H1 (cell line): ENCODE data around the gene WEE2. TPM values are rescaled to one million over a fixed set of nuclear protein-coding genes. Genes with fewer than 3 reads are reported as not detected.

Experiments
- CHD1 ChIP-seq: IDR thresholded peaks from 2 replicates; pipeline ENCODE4 v1.6.1; 2012; ENCODE audit warnings: low read depth, low read length, improper control_type of control experiment
- NRF1 ChIP-seq: IDR thresholded peaks from 2 replicates; pipeline ENCODE4 v1.6.1; 2011; ENCODE audit warnings: mild to moderate bottlenecking, low read depth, low read length, improper control_type of control experiment
- TAF1 ChIP-seq: IDR thresholded peaks from 2 replicates; pipeline ENCODE4 v1.6.1; 2011; ENCODE audit warnings: mild to moderate bottlenecking, low read depth, low read length
- polyA plus RNA-seq, 7 experiments: library from polyadenylated mRNA; depleted of rRNA in 3 of 7; stranded (reverse) in 5 of 7; unstranded in 2 of 7; fragments of >200 nt in 5 of 7; fragments of 200-250 nt in 2 of 7; gene quantifications; 1 replicate in 5 of 7; 2 replicates in 1 of 7; 4 replicates in 1 of 7; pipeline versions ENCODE4 v1.2.1 to v1.2.3, GENCODE V29; 2011 to 2013; ENCODE audit warnings: missing spikeins in 2 of 7, mixed read lengths in 2 of 7
- total RNA-seq: library from RNA; stranded (reverse); fragmentation: NEBNext Ultra II Directional; extraction: Animal tissue kit (Norgen Biotek cat#: 25700); gene quantifications from 2 replicates; pipeline ENCODE4 v1.2.1, GENCODE V29; 2021

The WEE2 gene
- total and polyA plus RNA-seq, 2 of the 8 experiments (the other 6 are each of a cell fraction or from before 2014, with no cell fraction given) = 0.02 TPM; not detected in 1

DNA sequence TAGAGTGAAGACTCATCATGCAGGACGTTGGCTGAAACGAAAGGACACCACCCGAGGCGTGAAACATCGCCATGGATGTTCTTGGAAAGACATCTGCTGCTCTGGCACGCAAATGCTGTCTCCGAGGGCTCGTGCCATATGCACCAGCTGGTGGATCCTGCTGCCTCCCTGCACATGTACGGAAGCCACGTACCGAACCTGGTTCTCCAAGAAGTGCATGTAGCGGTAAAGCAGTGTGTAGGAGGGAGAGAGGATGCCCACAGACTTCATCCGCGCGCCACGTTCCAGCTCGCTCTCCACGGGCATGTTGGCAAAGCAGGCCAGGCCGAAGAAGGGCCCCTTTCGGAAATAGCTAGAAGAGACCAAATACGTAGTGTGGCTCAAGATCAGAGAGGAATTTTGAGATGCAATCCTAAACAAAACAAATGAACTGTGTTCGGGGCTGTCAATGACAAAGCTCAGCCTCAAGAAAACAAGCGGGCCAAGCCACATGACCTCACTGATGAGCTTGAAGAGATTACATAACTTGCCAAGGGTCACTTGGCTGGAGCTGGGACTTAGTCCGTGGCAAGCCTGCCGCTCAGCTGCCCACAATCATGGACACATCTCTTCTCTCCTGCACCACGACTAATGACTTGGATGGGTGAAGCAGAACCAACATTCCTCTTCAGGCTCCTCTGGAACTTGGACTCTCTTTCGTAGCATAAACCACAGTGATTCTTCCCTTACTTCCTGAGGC lies 22.7 kb upstream of the WEE2 start (continued):
- TF ChIP-seq TAF1 (no peak), NRF1 (no peak), CHD1 (no peak)
